H1 (cell line): Measurements from ENCODE around the gene CUEDC1. TPM values are rescaled to one million over a fixed set of nuclear protein-coding genes. Genes with fewer than 3 reads are reported as not detected.

Experiments
- BRCA1 ChIP-seq: IDR thresholded peaks from 2 replicates; pipeline ENCODE4 v1.6.1; 2012; ENCODE audit warnings: low read depth, low read length, improper control_type of control experiment
- CEBPB ChIP-seq: IDR thresholded peaks from 2 replicates; pipeline ENCODE4 v1.6.1; 2012; ENCODE audit warnings: low read depth, low read length
- CHD7 ChIP-seq: fragments of 300-600 bp; sonication (generic); IDR thresholded peaks from 2 replicates; pipeline ENCODE4 v1.7.1; 2012; ENCODE audit warnings: low read length, moderate library complexity, mild to moderate bottlenecking, inconsistent platforms; ENCODE audit not compliant: insufficient replicate concordance
- polyA plus RNA-seq, 7 experiments: library from polyadenylated mRNA; depleted of rRNA in 3 of 7; stranded (reverse) in 5 of 7; unstranded in 2 of 7; fragments of >200 nt in 5 of 7; fragments of 200-250 nt in 2 of 7; gene quantifications; 1 replicate in 5 of 7; 2 replicates in 1 of 7; 4 replicates in 1 of 7; pipeline versions ENCODE4 v1.2.1 to v1.2.3, GENCODE V29; 2011 to 2013; ENCODE audit warnings: missing spikeins in 2 of 7, mixed read lengths in 2 of 7
- total RNA-seq: library from RNA; stranded (reverse); fragmentation: NEBNext Ultra II Directional; extraction: Animal tissue kit (Norgen Biotek cat#: 25700); gene quantifications from 2 replicates; pipeline ENCODE4 v1.2.1, GENCODE V29; 2021

Gene CUEDC1
- total and polyA plus RNA-seq, 2 of the 8 experiments (the other 6 are each of a cell fraction or from before 2014, with no cell fraction given) = 4.0 to 10.7 TPM

- TF ChIP-seq CHD7 (no peak), CEBPB (no peak), BRCA1 (no peak)
- TF ChIP-seq, all 59 proteins: peak for 0
Measured at GRCh38 chr17:57819285-57819684, 135.9 kb downstream of the CUEDC1 start (continued).
